Endometrial microvascular endothelial cells (primary cell): Measurements from ENCODE around the gene MAPK4. TPM values are rescaled to one million over a fixed set of nuclear protein-coding genes. Genes with fewer than 3 reads are reported as not detected.

Experiments
- in situ Hi-C: cut with HindIII; loops from 2 replicates; pipeline ENCODE4 v1.10.0; 2017; ENCODE audit warnings: low sequenced_read_pairs, low pct_unique_long_range_greater_than_20kb; ENCODE audit errors: inconsistent ontology term
- total RNA-seq: library from RNA; depleted of rRNA; stranded (reverse); fragments of >200 nt; gene quantifications from one replicate; pipeline ENCODE4 v1.2.3, GENCODE V29; 2015; ENCODE audit errors: inconsistent ontology term

Gene MAPK4
- total RNA-seq, 1 donor from 2014 or later: not detected

- in situ Hi-C loops: no loop called here
Observed at GRCh38 chr18:50642439-50642838, 82.6 kb downstream of the MAPK4 start.

GRCh38 chr18:50644146-50644545 lies 84.3 kb downstream of the MAPK4 start:
- in situ Hi-C loops: no loop called here

- in situ Hi-C loops: no loop called here
Observed at GRCh38 chr18:50644807-50645206, 84.9 kb downstream of the MAPK4 start.

- in situ Hi-C loops: no loop called here
Observed at GRCh38 chr18:50647237-50647636, 87.3 kb downstream of the MAPK4 start.

GRCh38 chr18:50647792-50648191 lies 87.9 kb downstream of the MAPK4 start:
- in situ Hi-C loops: no loop called here

- in situ Hi-C loops: no loop called here
Observed at GRCh38 chr18:50649821-50650220, 89.9 kb downstream of the MAPK4 start.

GRCh38 chr18:50651334-50651733 lies 91.4 kb downstream of the MAPK4 start:
- in situ Hi-C loops: no loop called here

GRCh38 chr18:50653402-50654093 lies 93.7 kb downstream of the MAPK4 start:
- in situ Hi-C loops: no loop called here

GRCh38 chr18:50654211-50654610 lies 94.3 kb downstream of the MAPK4 start:
- in situ Hi-C loops: no loop called here

- in situ Hi-C loops: no loop called here
Observed at GRCh38 chr18:50654658-50655550, 95.0 kb downstream of the MAPK4 start.

GRCh38 chr18:50656396-50656795 lies 96.5 kb downstream of the MAPK4 start:
- in situ Hi-C loops: no loop called here

GRCh38 chr18:50656841-50657470 lies 97.1 kb downstream of the MAPK4 start:
- in situ Hi-C loops: no loop called here

GRCh38 chr18:50658601-50659000 lies 98.7 kb downstream of the MAPK4 start:
- in situ Hi-C loops: no loop called here

- in situ Hi-C loops: no loop called here
Observed at GRCh38 chr18:50659091-50660003, 99.5 kb downstream of the MAPK4 start.

GRCh38 chr18:50661013-50661412 lies 101.1 kb downstream of the MAPK4 start:
- in situ Hi-C loops: no loop called here

- in situ Hi-C loops: no loop called here
Observed at GRCh38 chr18:50662177-50662576, 102.3 kb downstream of the MAPK4 start.

- in situ Hi-C loops: no loop called here
Observed at GRCh38 chr18:50662775-50663383, 103.0 kb downstream of the MAPK4 start.

- in situ Hi-C loops: no loop called here
Observed at GRCh38 chr18:50663626-50664441, 103.9 kb downstream of the MAPK4 start.
